Progenitor cell of endocrine pancreas (in vitro differentiated cells): ENCODE results near the gene SLC2A10. TPM values are rescaled to one million over a fixed set of nuclear protein-coding genes. Genes with fewer than 3 reads are reported as not detected.

Source experiments
- DNase-seq: peaks from one replicate; pipeline ENCODE4 v3.0.0; 2021; ENCODE audit warnings: low spot score; ENCODE audit not compliant: unreplicated experiment
- H3K27ac Mint-ChIP-seq: 2 replicates; pipeline ENCODE4 v1.8.0; 2021; ENCODE audit warnings: mild to moderate bottlenecking, moderate library complexity, mixed read lengths
- H3K27me3 Mint-ChIP-seq: 2 replicates; pipeline ENCODE4 v1.8.0; 2021; ENCODE audit warnings: mixed read lengths
- H3K36me3 Mint-ChIP-seq: 2 replicates; pipeline ENCODE4 v1.8.0; 2022; ENCODE audit warnings: mixed read lengths; ENCODE audit not compliant: insufficient read depth
- H3K4me1 Mint-ChIP-seq: 2 replicates; pipeline ENCODE4 v1.8.0; 2021; ENCODE audit warnings: low read depth, mixed read lengths
- H3K4me3 Mint-ChIP-seq: 2 replicates; pipeline ENCODE4 v1.8.0; 2021; ENCODE audit warnings: low read depth, mild to moderate bottlenecking, moderate library complexity, mixed read lengths
- H3K9me3 Mint-ChIP-seq: 2 replicates; pipeline ENCODE4 v1.8.0; 2021; ENCODE audit warnings: low read depth, mixed read lengths
- CTCF ChIP-seq: fragments of 200-600 bp; sonication (generic); IDR thresholded peaks from one replicate; pipeline ENCODE4 v1.5.0; 2021; ENCODE audit warnings: antibody characterized with exemption, mild to moderate bottlenecking; ENCODE audit not compliant: unreplicated experiment
- total RNA-seq: library from RNA; stranded (reverse); gene quantifications from 2 replicates; pipeline ENCODE4 v1.2.1, GENCODE V29; 2021

Gene SLC2A10
- total RNA-seq, 1 donor from 2014 or later = 16.6 TPM

GRCh38 chr20:46717818-46718541, 8.5 kb downstream of the SLC2A10 start:
- DNase-seq = no peak
- Mint-ChIP-seq H3K9me3 (peaks cover 10% of the 10 kb centered on the region), H3K4me3 (no peak overlapping the region), H3K27me3 (no peaks in the 10 kb centered on the region), H3K36me3 (peaks cover 13% of the 10 kb centered on the region), H3K27ac (no peak overlapping the region), H3K4me1 (peaks cover 4% of the 10 kb centered on the region)
- no peak for TF ChIP-seq CTCF

DNA sequence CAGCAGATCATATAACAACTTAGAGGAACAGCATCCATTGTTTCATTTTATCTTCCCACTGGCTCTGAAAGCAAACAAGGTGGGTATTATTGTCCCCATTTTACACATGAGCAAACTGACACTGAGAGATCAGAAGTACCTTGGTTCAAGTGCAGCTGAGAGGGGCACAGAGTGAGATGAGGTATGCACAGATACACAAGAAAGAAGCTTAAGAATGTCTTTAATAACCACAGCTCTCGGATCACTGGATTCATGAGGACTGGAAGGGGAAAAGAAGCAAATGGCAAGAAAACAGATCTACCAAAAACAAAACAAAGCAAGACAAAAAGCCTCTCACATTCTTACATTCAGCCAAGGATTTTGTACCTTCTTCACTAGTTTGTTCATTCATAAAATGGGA, 10.6 kb downstream of the SLC2A10 start:
- Mint-ChIP-seq H3K9me3 (peaks cover 10% of the 10 kb centered on the region), H3K27me3 (no peaks in the 10 kb centered on the region), H3K36me3 (peaks cover 13% of the 10 kb centered on the region), H3K4me1 (no peaks in the 10 kb centered on the region), H3K4me3 (no peak overlapping the region), H3K27ac (no peak overlapping the region)
- no peak for DNase-seq
- TF ChIP-seq CTCF = no peak

DNA sequence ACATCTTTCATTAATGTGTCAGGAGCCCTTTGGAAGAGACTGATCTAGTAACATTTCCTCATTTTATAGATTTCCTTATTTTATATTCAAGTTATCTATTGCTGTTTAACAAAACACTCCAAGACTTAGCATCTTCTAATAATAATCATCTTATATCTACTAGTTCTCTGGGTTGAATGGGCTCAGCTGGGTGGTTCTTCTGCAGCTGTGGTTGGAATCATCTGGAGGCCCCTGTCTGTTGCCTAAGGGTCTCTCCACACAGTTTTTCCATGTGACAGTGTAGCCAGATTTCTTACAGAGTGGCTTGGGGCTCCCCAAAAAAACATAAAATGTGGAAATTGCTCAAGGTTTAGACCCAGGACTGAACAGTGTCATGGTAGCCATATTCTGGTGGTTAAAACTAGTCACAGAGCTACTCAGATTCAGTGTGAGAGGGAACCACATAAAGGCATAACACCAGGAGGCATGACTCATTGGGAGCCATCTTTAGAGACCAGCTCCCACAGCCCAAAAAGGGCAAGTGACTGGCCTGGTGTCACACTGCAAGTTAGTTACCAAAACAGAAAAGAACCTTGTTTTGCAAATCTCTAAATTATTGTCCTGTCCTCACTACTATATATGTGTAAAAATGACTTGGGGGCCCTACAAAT, 11.5 kb downstream of the SLC2A10 start:
- DNase-seq = no peak
- Mint-ChIP-seq H3K36me3 (peaks cover 13% of the 10 kb centered on the region), H3K4me1 (no peaks in the 10 kb centered on the region), H3K4me3 (no peak overlapping the region), H3K9me3 (peaks cover 10% of the 10 kb centered on the region), H3K27me3 (no peaks in the 10 kb centered on the region), H3K27ac (no peak overlapping the region)
- no peak for TF ChIP-seq CTCF

DNA sequence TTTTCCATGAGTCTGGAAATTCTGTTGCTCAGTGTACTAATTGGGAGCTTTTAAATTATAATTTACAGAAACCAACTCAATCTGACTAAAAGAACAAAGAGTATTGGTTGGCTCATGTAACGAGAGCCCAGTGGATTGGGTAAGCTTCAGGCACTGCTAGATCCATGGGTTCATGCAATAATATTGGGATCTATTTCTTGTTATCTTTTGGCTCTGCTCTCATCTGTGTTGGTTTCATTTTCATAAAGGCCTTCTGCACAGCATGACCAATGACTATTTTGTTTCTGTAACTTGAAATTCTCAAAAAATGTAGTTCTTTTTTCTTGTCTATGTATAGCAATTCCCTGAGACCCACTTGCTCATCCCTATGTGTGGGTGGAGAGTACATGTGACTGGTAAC, 12.0 kb downstream of the SLC2A10 start:
- no peak for DNase-seq
- Mint-ChIP-seq H3K9me3 (peaks cover 10% of the 10 kb centered on the region), H3K27ac (no peak overlapping the region), H3K4me3 (no peak overlapping the region), H3K4me1 (no peaks in the 10 kb centered on the region), H3K27me3 (no peaks in the 10 kb centered on the region), H3K36me3 (peaks cover 13% of the 10 kb centered on the region)
- TF ChIP-seq CTCF = no peak

DNA sequence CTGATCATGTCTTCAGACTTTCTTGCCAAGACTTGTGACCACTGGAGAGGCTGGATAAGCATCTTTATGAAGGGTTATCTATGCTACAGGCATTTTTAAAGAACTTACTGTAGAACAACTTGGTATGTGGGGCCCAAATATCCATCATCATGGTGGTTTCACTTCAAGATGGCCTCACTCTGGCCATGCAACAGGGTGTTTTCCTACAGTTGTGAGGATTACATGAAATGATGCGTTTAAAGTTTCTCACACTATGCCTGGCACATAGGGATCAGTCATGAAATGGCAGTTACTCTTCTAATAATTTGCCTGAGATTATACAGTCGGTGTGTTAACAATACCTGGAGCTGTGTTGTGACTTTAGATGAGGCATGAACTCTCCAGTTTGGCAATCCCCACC, 13.0 kb downstream of the SLC2A10 start:
- no peak for TF ChIP-seq CTCF
- Mint-ChIP-seq H3K36me3 (peaks cover 17% of the 10 kb centered on the region), H3K27ac (no peak overlapping the region), H3K4me3 (no peak overlapping the region), H3K4me1 (no peaks in the 10 kb centered on the region), H3K9me3 (peaks cover 10% of the 10 kb centered on the region), H3K27me3 (no peaks in the 10 kb centered on the region)
- no peak for DNase-seq
